HepG2 (cell line): Measurements from ENCODE around the gene PASK. TPM values are rescaled to one million over a fixed set of nuclear protein-coding genes. Genes with fewer than 3 reads are reported as not detected.

Experiments used
- ATAC-seq: fragments of 200-7000 bp; cut with Tn5 transposase; 3 replicates; pipeline ENCODE4 v1.9.1; 2020; ENCODE audit warnings: mild to moderate bottlenecking, moderate library complexity
- BruUV-seq: library from RNA; stranded (reverse); fragments of 400-500 nt; replicated peaks from 2 replicates; lab custom pipeline; 2021; lab: Mats Ljungman, UMichigan
- CTCF ChIA-PET: fragments of 300-600 bp; formaldehyde crosslinking; extraction: SDS; loops from one replicate; lab custom pipeline; 2021; ENCODE audit warnings: low total read pairs, inconsistent platforms, low intra/inter-chr PET ratio; lab: Yijun Ruan, JAX
- POLR2A ChIA-PET: fragments of 350-600 bp; sonication (Branson Sonifier 250); formaldehyde crosslinking; loops from one replicate; lab custom pipeline; 2020; ENCODE audit warnings: antibody characterized with exemption, inconsistent platforms; lab: Yijun Ruan, JAX
- DNase-seq: peaks from one replicate; pipeline ENCODE4 v3.0.0-alpha.2; 2015; ENCODE audit warnings: low spot score
- FAIRE-seq: peaks from 3 replicates; lab custom pipeline; 2011; peaks lifted over from hg19 to GRCh38; lab: Jason Lieb, UNC
- H2AFZ ChIP-seq: one replicate; pipeline ENCODE4 v1.6.1; 2011; ENCODE audit warnings: low read length, inconsistent platforms
- H3K27ac ChIP-seq: fragments of 300-600 bp; 3 replicates; pipeline ENCODE4 v1.8.0; 2011; ENCODE audit warnings: mixed run types, mild to moderate bottlenecking, mixed read lengths, low read length, inconsistent platforms; ENCODE audit not compliant: insufficient read depth; ENCODE audit errors: extremely low read length
- H3K27me3 ChIP-seq, 2 experiments: fragments of 200-600 bp in 1 of 2; 2 replicates in 1 of 2; 3 replicates in 1 of 2; pipeline versions ENCODE4 v1.6.0 to v1.8.0; 2011; ENCODE audit warnings: low read length in 2 of 2, mild to moderate bottlenecking in 2 of 2, moderate library complexity in 2 of 2, inconsistent platforms in 1 of 2; ENCODE audit not compliant: insufficient read depth in 2 of 2, control insufficient read depth in 1 of 2
- H3K36me3 ChIP-seq, 2 experiments: fragments of 200-600 bp in 1 of 2; replicated peaks in 1 of 2; 2 replicates in 1 of 2; 3 replicates in 1 of 2; pipeline versions ENCODE4 v1.5.1 to v1.8.0; 2011; ENCODE audit warnings: low read length in 2 of 2, inconsistent platforms in 1 of 2; ENCODE audit not compliant: insufficient read depth in 2 of 2, control insufficient read depth in 1 of 2
- H3K4me1 ChIP-seq: 2 replicates; pipeline ENCODE4 v1.5.1; 2012; ENCODE audit warnings: low read length, inconsistent platforms; ENCODE audit not compliant: insufficient read depth
- H3K4me2 ChIP-seq: 2 replicates; pipeline ENCODE4 v1.6.0; 2011; ENCODE audit warnings: low read depth, low read length, inconsistent platforms
- H3K4me3 ChIP-seq, 3 experiments: fragments of 200-600 bp in 1 of 3; sonication (generic), shearing (Covaris generic) in 1 of 3; replicated peaks in 1 of 3; 2 replicates each; pipeline ENCODE4 v1.5.1; 2011 to 2016; ENCODE audit warnings: low read length in 3 of 3, inconsistent platforms in 2 of 3, low read depth in 2 of 3, mild to moderate bottlenecking in 2 of 3, control low read depth in 1 of 3, mixed read lengths in 1 of 3; ENCODE audit not compliant: insufficient read depth in 1 of 3
- H3K79me2 ChIP-seq: one replicate; pipeline ENCODE4 v1.6.1; 2011; ENCODE audit warnings: low read length, inconsistent platforms; ENCODE audit not compliant: insufficient read depth
- H3K9ac ChIP-seq: 2 replicates; pipeline ENCODE4 v1.6.0; 2011; ENCODE audit warnings: mild to moderate bottlenecking, low read depth, low read length, inconsistent platforms; ENCODE audit not compliant: insufficient read depth
- H3K9me3 ChIP-seq: 2 replicates; pipeline ENCODE4 v1.5.1; 2012; ENCODE audit warnings: mild to moderate bottlenecking, low read length
- H4K20me1 ChIP-seq: 2 replicates; pipeline ENCODE4 v1.6.0; 2011; ENCODE audit warnings: inconsistent platforms, mild to moderate bottlenecking, low read length, moderate library complexity; ENCODE audit not compliant: insufficient read depth
- DNMT1 ChIP-seq: sonication (generic); formaldehyde crosslinking; IDR thresholded peaks from 2 replicates; pipeline ENCODE4 v1.5.1; 2020; ENCODE audit warnings: mild to moderate bottlenecking, missing genetic modification reagents
- HDAC6 ChIP-seq: fragments of 200-600 bp; sonication (generic); IDR thresholded peaks from 2 replicates; pipeline ENCODE4 v1.7.0; 2017; ENCODE audit warnings: mild to moderate bottlenecking, antibody characterized with exemption, low read length, low read depth
- MEF2D ChIP-seq: sonication (generic); formaldehyde crosslinking; IDR thresholded peaks from 2 replicates; pipeline ENCODE4 v1.5.1; 2020; ENCODE audit warnings: mild to moderate bottlenecking, missing genetic modification reagents
- PAF1 ChIP-seq: IDR thresholded peaks from 2 replicates; pipeline ENCODE4 v1.6.1; 2016; ENCODE audit warnings: missing genetic modification reagents, missing compliant biosample characterization
- ZC3H13 ChIP-seq: sonication (generic); formaldehyde crosslinking; IDR thresholded peaks from 2 replicates; pipeline ENCODE4 v1.8.1; 2023; ENCODE audit warnings: mild to moderate bottlenecking, missing genetic modification reagents, moderate library complexity
- ZFAT ChIP-seq: sonication (generic); formaldehyde crosslinking; conservative IDR thresholded peaks from 2 replicates; pipeline ENCODE4 v1.8.1; 2023; ENCODE audit warnings: missing genetic modification reagents, inconsistent platforms
- ZNF234 ChIP-seq: sonication (generic); formaldehyde crosslinking; conservative IDR thresholded peaks from 2 replicates; pipeline ENCODE4 v1.5.1; 2020; ENCODE audit warnings: mild to moderate bottlenecking, missing genetic modification reagents
- ZNF747 ChIP-seq: sonication (generic); formaldehyde crosslinking; IDR thresholded peaks from 2 replicates; pipeline ENCODE4 v1.8.1; 2023; ENCODE audit warnings: missing genetic modification reagents, mild to moderate bottlenecking, borderline replicate concordance
- ZNF776 ChIP-seq: sonication (generic); formaldehyde crosslinking; IDR thresholded peaks from 2 replicates; pipeline ENCODE4 v1.4.0; 2020; ENCODE audit warnings: mild to moderate bottlenecking, missing genetic modification reagents
- ZNF788 ChIP-seq: sonication (generic); formaldehyde crosslinking; IDR thresholded peaks from 2 replicates; pipeline ENCODE4 v1.5.0; 2020; ENCODE audit warnings: mild to moderate bottlenecking, missing genetic modification reagents, borderline replicate concordance
- WGBS: methylation state at CpG from one replicate; pipeline ENCODE4 v1.1.6; 2017; ENCODE audit warnings: low lambda C conversion rate; 5-methylcytosine and 5-hydroxymethylcytosine counted together
- in situ Hi-C: cut with HindIII; loops from 2 replicates; pipeline ENCODE4 v1.10.0; 2017; ENCODE audit warnings: low pct_unique_long_range_greater_than_20kb; ENCODE audit not compliant: extremely low pct_ligation_motif_present
- intact Hi-C: fragments of 100-400 bp; cut with micrococcal nuclease; formaldehyde crosslinking; loops from one replicate; pipeline ENCODE4 v1.10.0; 2022; ENCODE audit not compliant: unreplicated experiment
- polyA plus RNA-seq, 8 experiments: library from polyadenylated mRNA; depleted of rRNA in 3 of 8; stranded (reverse) in 7 of 8; unstranded in 1 of 8; fragments of >200 nt; fragmentation: Illumina TruSeq in 4 of 8; extraction: Trizol in 4 of 8; gene quantifications; 2 replicates each; pipeline versions ENCODE4 v1.2.1 to v1.2.3, GENCODE V29; 2011 to 2016; ENCODE audit warnings: low read depth in 4 of 8, missing spikeins in 1 of 8, mixed read lengths in 1 of 8; ENCODE audit not compliant: insufficient read depth in 1 of 8
- total RNA-seq, 5 experiments: library from RNA; depleted of rRNA; stranded (reverse); fragments of >200 nt; fragmentation: Illumina TruSeq; extraction: Trizol; gene quantifications; 2 replicates each; pipeline ENCODE4 v1.2.3, GENCODE V29; 2016; ENCODE audit warnings: low read depth in 1 of 5
- TF ChIP-seq, protein P1 (sequence below): sonication (generic); formaldehyde crosslinking; conservative IDR thresholded peaks from 2 replicates; pipeline ENCODE4 v1.8.0; 2022; ENCODE audit warnings: mild to moderate bottlenecking, moderate library complexity, missing genetic modification reagents
- TF ChIP-seq, protein P2 (sequence below): conservative IDR thresholded peaks from 2 replicates; pipeline ENCODE4 v1.6.1; 2018; ENCODE audit warnings: missing genetic modification reagents
- TF ChIP-seq, protein P3 (sequence below): sonication (generic); formaldehyde crosslinking; IDR thresholded peaks from 2 replicates; pipeline ENCODE4 v1.5.1; 2020; ENCODE audit warnings: missing genetic modification reagents, mild to moderate bottlenecking, borderline replicate concordance

PASK gene
- total and polyA plus RNA-seq, 2 of the 13 experiments (the other 11 are each of a cell fraction or from before 2014, with no cell fraction given), result 6.9 to 17.0 TPM

GRCh38 chr2:241182531-241183133 lies 33.4 kb upstream of the PASK start:
- intact Hi-C loops (no loop called here), in situ Hi-C loops (no loop called here)
- WGBS, result 92% methylated on average over 28 of the region's 28 CpGs
- FAIRE-seq, result no peak
- H3K9ac ChIP-seq, result no peak overlapping the region
- H3K27ac ChIP-seq, result no peak overlapping the region
- ATAC-seq, result no peak
- DNase-seq, result no peak
- CTCF ChIA-PET, result no interaction called here
- TF ChIP-seq ZC3H13 (CRISPR knock-in tag) (no peak), ZNF788 (CRISPR knock-in tag) (no peak), ZFAT (no peak)
- TF ChIP-seq, protein P1, sequence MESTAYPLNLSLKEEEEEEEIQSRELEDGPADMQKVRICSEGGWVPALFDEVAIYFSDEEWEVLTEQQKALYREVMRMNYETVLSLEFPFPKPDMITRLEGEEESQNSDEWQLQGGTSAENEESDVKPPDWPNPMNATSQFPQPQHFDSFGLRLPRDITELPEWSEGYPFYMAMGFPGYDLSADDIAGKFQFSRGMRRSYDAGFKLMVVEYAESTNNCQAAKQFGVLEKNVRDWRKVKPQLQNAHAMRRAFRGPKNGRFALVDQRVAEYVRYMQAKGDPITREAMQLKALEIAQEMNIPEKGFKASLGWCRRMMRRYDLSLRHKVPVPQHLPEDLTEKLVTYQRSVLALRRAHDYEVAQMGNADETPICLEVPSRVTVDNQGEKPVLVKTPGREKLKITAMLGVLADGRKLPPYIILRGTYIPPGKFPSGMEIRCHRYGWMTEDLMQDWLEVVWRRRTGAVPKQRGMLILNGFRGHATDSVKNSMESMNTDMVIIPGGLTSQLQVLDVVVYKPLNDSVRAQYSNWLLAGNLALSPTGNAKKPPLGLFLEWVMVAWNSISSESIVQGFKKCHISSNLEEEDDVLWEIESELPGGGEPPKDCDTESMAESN (CRISPR knock-in tag), result no peak
- H3K4me2 ChIP-seq, result no peak overlapping the region
- no TSS peak for BruUV-seq
- POLR2A ChIA-PET, result no interaction called here
- no peaks in the 10 kb centered on the region; a peak in 1 of 5 replicates for H3K27me3 ChIP-seq
- H2AFZ ChIP-seq, result no peak overlapping the region
- peaks cover 4 to 24% of the 10 kb centered on the region in 2 experiments; a peak in 4 of 5 replicates for H3K36me3 ChIP-seq
- H4K20me1 ChIP-seq, result no peaks in the 10 kb centered on the region
- no peaks in the 10 kb centered on the region for H3K4me1 ChIP-seq
- no peak overlapping the region for H3K4me3 ChIP-seq
- H3K9me3 ChIP-seq, result no peaks in the 10 kb centered on the region
- no peaks in the 10 kb centered on the region for H3K79me2 ChIP-seq

GRCh38 chr2:241182126-241182525 lies 32.9 kb upstream of the PASK start:
- ChIA-PET POLR2A (no interaction called here), CTCF (no interaction called here)
- Histone ChIP-seq H3K4me1 (no peaks in the 10 kb centered on the region), H3K9ac (no peak overlapping the region), H3K9me3 (no peaks in the 10 kb centered on the region), H3K4me2 (no peak overlapping the region), H3K4me3 (no peak overlapping the region), H4K20me1 (no peaks in the 10 kb centered on the region), H3K27me3 (no peaks in the 10 kb centered on the region; a peak in 1 of 5 replicates), H2AFZ (no peak overlapping the region), H3K27ac (no peak overlapping the region), H3K79me2 (no peaks in the 10 kb centered on the region), H3K36me3 (peaks cover 4 to 26% of the 10 kb centered on the region in 2 experiments; a peak in 4 of 5 replicates)
- ATAC-seq (no peak), DNase-seq (no peak), FAIRE-seq (no peak)
- BruUV-seq, result no TSS peak
- WGBS, result 98% methylated on average over 3 of the region's 3 CpGs
- intact Hi-C loops, result no loop called here
- in situ Hi-C loops, result no loop called here
- no peak for TF ChIP-seq ZNF747 (CRISPR knock-in tag)
- no peak for TF ChIP-seq DNMT1 (CRISPR knock-in tag)
- TF ChIP-seq, protein P2, sequence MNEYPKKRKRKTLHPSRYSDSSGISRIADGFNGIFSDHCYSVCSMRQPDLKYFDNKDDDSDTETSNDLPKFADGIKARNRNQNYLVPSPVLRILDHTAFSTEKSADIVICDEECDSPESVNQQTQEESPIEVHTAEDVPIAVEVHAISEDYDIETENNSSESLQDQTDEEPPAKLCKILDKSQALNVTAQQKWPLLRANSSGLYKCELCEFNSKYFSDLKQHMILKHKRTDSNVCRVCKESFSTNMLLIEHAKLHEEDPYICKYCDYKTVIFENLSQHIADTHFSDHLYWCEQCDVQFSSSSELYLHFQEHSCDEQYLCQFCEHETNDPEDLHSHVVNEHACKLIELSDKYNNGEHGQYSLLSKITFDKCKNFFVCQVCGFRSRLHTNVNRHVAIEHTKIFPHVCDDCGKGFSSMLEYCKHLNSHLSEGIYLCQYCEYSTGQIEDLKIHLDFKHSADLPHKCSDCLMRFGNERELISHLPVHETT, result no peak
- TF ChIP-seq, protein P3, sequence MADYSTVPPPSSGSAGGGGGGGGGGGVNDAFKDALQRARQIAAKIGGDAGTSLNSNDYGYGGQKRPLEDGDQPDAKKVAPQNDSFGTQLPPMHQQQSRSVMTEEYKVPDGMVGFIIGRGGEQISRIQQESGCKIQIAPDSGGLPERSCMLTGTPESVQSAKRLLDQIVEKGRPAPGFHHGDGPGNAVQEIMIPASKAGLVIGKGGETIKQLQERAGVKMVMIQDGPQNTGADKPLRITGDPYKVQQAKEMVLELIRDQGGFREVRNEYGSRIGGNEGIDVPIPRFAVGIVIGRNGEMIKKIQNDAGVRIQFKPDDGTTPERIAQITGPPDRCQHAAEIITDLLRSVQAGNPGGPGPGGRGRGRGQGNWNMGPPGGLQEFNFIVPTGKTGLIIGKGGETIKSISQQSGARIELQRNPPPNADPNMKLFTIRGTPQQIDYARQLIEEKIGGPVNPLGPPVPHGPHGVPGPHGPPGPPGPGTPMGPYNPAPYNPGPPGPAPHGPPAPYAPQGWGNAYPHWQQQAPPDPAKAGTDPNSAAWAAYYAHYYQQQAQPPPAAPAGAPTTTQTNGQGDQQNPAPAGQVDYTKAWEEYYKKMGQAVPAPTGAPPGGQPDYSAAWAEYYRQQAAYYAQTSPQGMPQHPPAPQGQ (CRISPR knock-in tag), result no peak
- TF ChIP-seq PAF1 (CRISPR knock-in tag), result no peak
- TF ChIP-seq ZNF776, result no peak
- no peak for TF ChIP-seq MEF2D
- no peak for TF ChIP-seq HDAC6
- TF ChIP-seq ZNF234, result no peak
